ENCODE data around the gene FAM186B. TPM values are rescaled to one million over a fixed set of nuclear protein-coding genes. Genes with fewer than 3 reads are reported as not detected.

Gene FAM186B
- total and polyA plus RNA-seq, 2 experiments from 2014 or later = 0.21 to 0.38 TPM

- TF ChIP-seq ZNF462 (CRISPR knock-in tag; IDR thresholded peaks at IDR 0.05) (no peak), JUNB (IDR thresholded peaks at IDR 0.05; ENCODE audit: unreplicated experiment) (no peak), CTCF (conservative IDR thresholded peaks at IDR 0.05; ENCODE audit: low read depth in 2 of 2) (no peak)
These were observed 58.2 kb downstream of the FAM186B start (continued) for GRCh38 chr12:49547090-49547690.

- Histone ChIP-seq H3K27me3 (ENCODE audit: insufficient read depth) (peaks cover 99% of the 10 kb centered on the region), H3K27ac (ENCODE audit: low read depth) (no peak overlapping the region), H4K20me1 (replicated peaks; ENCODE audit: insufficient read depth) (no peaks in the 10 kb centered on the region; the same call in 1 of the 2 replicates), H2AFZ (no peak overlapping the region), H3F3A (replicated peaks; ENCODE audit: low read depth) (no peaks in the 10 kb centered on the region), H3K36me3 (ENCODE audit: insufficient read depth) (no peaks in the 10 kb centered on the region), H3K4me3 (no peak overlapping the region), H3K79me2 (replicated peaks; ENCODE audit: insufficient read depth) (no peaks in the 10 kb centered on the region), H3K9me2 (ENCODE audit: insufficient read depth) (no peaks in the 10 kb centered on the region), H3K4me1 (ENCODE audit: insufficient read depth) (peaks cover 8% of the 10 kb centered on the region; the same call in 1 of the 2 replicates), H3K4me2 (no peak overlapping the region)
- Mint-ChIP-seq H3K4me3 (no peak overlapping the region), H3K27ac (no peak overlapping the region), H3K27me3 (ENCODE audit: insufficient read depth, low read depth, poor library complexity) (peaks cover 93% of the 10 kb centered on the region), H3K36me3 (ENCODE audit: low read depth) (no peaks in the 10 kb centered on the region), H3K4me1 (peaks cover 25% of the 10 kb centered on the region), H3K9me3 (no peaks in the 10 kb centered on the region; the same call in 2 of the 3 replicates)
- ATAC-seq (no peak), DNase-seq (ENCODE audit: low spot score) (no peak)
- TF ChIP-seq STAT1 (IDR thresholded peaks at IDR 0.05; ENCODE audit: unreplicated experiment) = no peak
- no peak for TF ChIP-seq JUNB (IDR thresholded peaks at IDR 0.05; ENCODE audit: unreplicated experiment)
- TF ChIP-seq ZNF462 (CRISPR knock-in tag; IDR thresholded peaks at IDR 0.05) = no peak
- TF ChIP-seq EZH2phosphoT487 (IDR thresholded peaks at IDR 0.05; ENCODE audit: unreplicated experiment) = no peak
- TF ChIP-seq NANOG (IDR thresholded peaks at IDR 0.05; ENCODE audit: borderline replicate concordance) = no peak
- TF ChIP-seq ZNF331 (CRISPR knock-in tag; IDR thresholded peaks at IDR 0.05; ENCODE audit: low read depth) = no peak
These were observed 59.0 kb downstream of the FAM186B start for GRCh38 chr12:49546481-49546880.

Measured in GM23338 (cell line).